Ascending aorta (tissue), 2 donors: ENCODE data around the gene RIPPLY2. TPM values are rescaled to one million over a fixed set of nuclear protein-coding genes. Genes with fewer than 3 reads are reported as not detected.

ENCODE experiments used
- DNase-seq, 2 donors: peaks; one replicate each; pipeline ENCODE4 v3.0.0-alpha.2; 2019; ENCODE audit warnings: low spot score in 2 of 2
- H3K27ac ChIP-seq, 2 donors: fragments of 200-600 bp; sonication (generic); one replicate each; pipeline ENCODE4 v1.5.1; 2016 to 2017; ENCODE audit warnings: mild to moderate bottlenecking in 1 of 2
- H3K27me3 ChIP-seq: fragments of 200-600 bp; sonication (generic); one replicate; pipeline ENCODE4 v1.5.1; 2017
- H3K36me3 ChIP-seq, 2 donors: fragments of 200-600 bp; sonication (generic); one replicate each; pipeline ENCODE4 v1.5.1; 2016
- H3K4me1 ChIP-seq, 2 donors: fragments of 200-600 bp; sonication (generic); one replicate each; pipeline ENCODE4 v1.5.1; 2016 to 2017; ENCODE audit warnings: mild to moderate bottlenecking in 1 of 2
- H3K4me3 ChIP-seq, 2 donors: fragments of 200-600 bp; sonication (generic); one replicate each; pipeline ENCODE4 v1.5.1; 2016 to 2017; ENCODE audit warnings: mild to moderate bottlenecking in 1 of 2
- H3K9me3 ChIP-seq, 2 donors: fragments of 200-600 bp; sonication (generic); one replicate each; pipeline ENCODE4 v1.5.1; 2016
- CTCF ChIP-seq, 3 experiments: fragments of 200-600 bp in 2 of 3; fragments of 450-650 bp in 1 of 3; sonication (generic) in 2 of 3; IDR thresholded peaks; one replicate each; pipeline ENCODE4 v1.5.1; 2016 to 2019; ENCODE audit warnings: antibody characterized with exemption in 3 of 3, mild to moderate bottlenecking in 1 of 3, moderate library complexity in 1 of 3
- intact Hi-C: fragments of 100-400 bp; cut with DNase I; formaldehyde crosslinking; loops from one replicate; pipeline ENCODE4 v1.15.1; 2023
- total RNA-seq: library from RNA; depleted of rRNA; stranded (reverse); fragments of >200 nt; gene quantifications from one replicate; pipeline ENCODE4 v1.1.0, GENCODE V29; 2016

The RIPPLY2 gene
- total RNA-seq, 1 donor from 2014 or later: not detected

GRCh38 chr6:83870649-83871048 is 17.5 kb downstream of the RIPPLY2 start:
- H3K27ac ChIP-seq: no peak overlapping the region
- no peak for TF ChIP-seq CTCF (IDR thresholded peaks at IDR 0.05)
- H3K27me3 ChIP-seq: no peaks in the 10 kb centered on the region
- no peak for DNase-seq
- H3K4me1 ChIP-seq: peaks cover 0 to 9% of the 10 kb centered on the region in 2 donors
- peaks cover 3 to 20% of the 10 kb centered on the region in 2 donors for H3K36me3 ChIP-seq
- no peak overlapping the region for H3K4me3 ChIP-seq
- intact Hi-C loops: no loop called here
- no peaks in the 10 kb centered on the region for H3K9me3 ChIP-seq

- intact Hi-C loops: no loop called here
- Histone ChIP-seq H3K4me1 (peaks cover 0 to 9% of the 10 kb centered on the region in 2 donors), H3K27me3 (no peaks in the 10 kb centered on the region), H3K4me3 (no peak overlapping the region), H3K9me3 (no peaks in the 10 kb centered on the region), H3K27ac (no peak overlapping the region), H3K36me3 (peaks cover 0 to under 1% of the 10 kb centered on the region in 2 donors)
- no peak for TF ChIP-seq CTCF (IDR thresholded peaks at IDR 0.05)
- DNase-seq: no peak
Measured at GRCh38 chr6:83872386-83873118, 19.4 kb downstream of the RIPPLY2 start.

DNA sequence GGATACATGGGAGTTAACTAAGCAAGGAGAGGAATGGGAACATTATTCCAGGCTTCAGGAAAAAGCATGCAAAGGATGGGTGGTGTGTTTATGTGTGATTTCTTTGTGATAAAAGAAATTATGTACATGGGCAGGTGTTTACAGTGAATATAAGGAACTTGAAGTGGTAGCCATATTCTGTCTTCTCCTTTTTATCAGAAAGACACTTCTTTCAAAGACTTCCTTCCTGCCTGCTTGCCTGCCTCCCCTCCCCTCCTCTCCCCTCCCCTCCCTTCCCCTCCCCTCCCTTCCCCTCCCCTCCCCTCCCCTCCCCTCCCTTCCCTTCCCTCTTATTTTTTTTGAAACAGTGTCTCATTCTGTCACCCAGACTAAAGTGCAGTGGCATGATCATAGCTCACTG is 20.7 kb downstream of the RIPPLY2 start:
- Histone ChIP-seq H3K27ac (no peak overlapping the region), H3K9me3 (no peaks in the 10 kb centered on the region), H3K4me1 (peaks cover 0 to 9% of the 10 kb centered on the region in 2 donors), H3K27me3 (no peaks in the 10 kb centered on the region), H3K4me3 (no peak overlapping the region), H3K36me3 (no peaks in the 10 kb centered on the region)
- intact Hi-C loops: no loop called here
- TF ChIP-seq CTCF (IDR thresholded peaks at IDR 0.05): no peak
- DNase-seq: no peak

- Histone ChIP-seq H3K4me3 (no peak overlapping the region), H3K4me1 (peaks cover 0 to 5% of the 10 kb centered on the region in 2 donors), H3K27ac (no peak overlapping the region), H3K36me3 (no peaks in the 10 kb centered on the region), H3K9me3 (no peaks in the 10 kb centered on the region), H3K27me3 (no peaks in the 10 kb centered on the region)
- intact Hi-C loops: no loop called here
- DNase-seq: no peak
- TF ChIP-seq CTCF (IDR thresholded peaks at IDR 0.05): no peak
Measured at GRCh38 chr6:83875843-83876242, 22.7 kb downstream of the RIPPLY2 start.

- intact Hi-C loops: no loop called here
- no peak for TF ChIP-seq CTCF (IDR thresholded peaks at IDR 0.05)
Measured at GRCh38 chr6:83878902-83879644, 25.9 kb downstream of the RIPPLY2 start.

More at GRCh38 chr6:83878902-83879644, 25.9 kb downstream of the RIPPLY2 start:
- H3K27me3 ChIP-seq: no peaks in the 10 kb centered on the region
- H3K4me1 ChIP-seq: no peaks in the 10 kb centered on the region
- H3K27ac ChIP-seq: no peak overlapping the region
- no peaks in the 10 kb centered on the region for H3K9me3 ChIP-seq
- H3K4me3 ChIP-seq: no peak overlapping the region
- DNase-seq: no peak
- H3K36me3 ChIP-seq: no peaks in the 10 kb centered on the region
